Spleen (tissue), 11 donors: Measurements from ENCODE around the gene YES1. TPM values are rescaled to one million over a fixed set of nuclear protein-coding genes. Genes with fewer than 3 reads are reported as not detected.

Experiments used
- DNase-seq: peaks from one replicate; pipeline ENCODE4 v3.0.0-alpha.2; 2020
- H3K27ac ChIP-seq, 8 donors: fragments of 200-600 bp; sonication (generic) in 7 of 8; 1 replicate in 4 of 8; 2 replicates in 4 of 8; pipeline versions ENCODE4 v1.5.0 to v1.8.0; 2016 to 2021; ENCODE audit warnings: inconsistent platforms in 4 of 8, mild to moderate bottlenecking in 4 of 8, moderate library complexity in 1 of 8
- H3K27me3 ChIP-seq, 7 donors: fragments of 200-600 bp; sonication (generic) in 6 of 7; replicated peaks in 1 of 7; 1 replicate in 4 of 7; 2 replicates in 3 of 7; pipeline versions ENCODE4 v1.5.0 to v1.8.0; 2016 to 2021; ENCODE audit warnings: inconsistent platforms in 3 of 7, mild to moderate bottlenecking in 1 of 7
- H3K36me3 ChIP-seq, 6 donors: fragments of 200-600 bp; sonication (generic) in 5 of 6; 1 replicate in 4 of 6; 2 replicates in 2 of 6; pipeline versions ENCODE4 v1.5.0 to v1.8.0; 2016 to 2021; ENCODE audit warnings: inconsistent platforms in 2 of 6
- H3K4me1 ChIP-seq, 6 donors: fragments of 200-600 bp; sonication (generic) in 5 of 6; 1 replicate in 3 of 6; 2 replicates in 3 of 6; pipeline versions ENCODE4 v1.5.0 to v1.8.0; 2016 to 2021; ENCODE audit warnings: inconsistent platforms in 3 of 6
- H3K4me3 ChIP-seq, 8 donors: fragments of 200-600 bp; sonication (generic) in 7 of 8; 1 replicate in 4 of 8; 2 replicates in 4 of 8; pipeline versions ENCODE4 v1.5.0 to v1.8.0; 2016 to 2021; ENCODE audit warnings: inconsistent platforms in 4 of 8, mild to moderate bottlenecking in 4 of 8, moderate library complexity in 2 of 8
- H3K9me3 ChIP-seq, 8 donors: fragments of 200-600 bp; sonication (generic) in 7 of 8; 1 replicate in 4 of 8; 2 replicates in 4 of 8; pipeline versions ENCODE4 v1.5.0 to v1.8.0; 2016 to 2021; ENCODE audit warnings: inconsistent platforms in 4 of 8
- POLR2A ChIP-seq, 3 donors: fragments of 450-650 bp; IDR thresholded peaks; one replicate each; pipeline ENCODE4 v1.5.1; 2017; ENCODE audit warnings: antibody characterized with exemption in 3 of 3, mild to moderate bottlenecking in 1 of 3
- POLR2AphosphoS5 ChIP-seq, 3 donors: sonication (generic); formaldehyde crosslinking; IDR thresholded peaks; one replicate each; pipeline ENCODE4 v1.5.1; 2017; ENCODE audit warnings: antibody characterized with exemption in 3 of 3
- WGBS, 5 donors: extraction: QIAGEN DNeasy Blood & Tissue Kit in 3 of 5; methylation state at CpG; one replicate each; pipeline versions ENCODE4 v1.1.5 to v1.1.7; 2013 to 2018; 5-methylcytosine and 5-hydroxymethylcytosine counted together
- intact Hi-C: fragments of 100-400 bp; cut with DNase I; formaldehyde crosslinking; loops from one replicate; pipeline ENCODE4 v1.15.0; 2023; ENCODE audit warnings: low total_unique reads
- polyA plus RNA-seq, 3 donors: library from polyadenylated mRNA; stranded (reverse); fragments of 200-250 nt; gene quantifications; one replicate each; pipeline ENCODE4 v1.2.1, GENCODE V29; 2013
- total RNA-seq, 7 donors: library from RNA; depleted of rRNA in 3 of 7; stranded (reverse); fragments of >200 nt in 3 of 7; fragmentation: NEBNext Ultra II Directional in 4 of 7; extraction: Animal tissue kit (Norgen Biotek cat#: 25700) in 4 of 7; gene quantifications; one replicate each; pipeline versions ENCODE4 v1.1.0 to v1.2.1, GENCODE V29; 2016 to 2021
- TF ChIP-seq, protein P1 (sequence below), 11 experiments: fragments of 200-600 bp in 7 of 11; fragments of 450-650 bp in 4 of 11; sonication (generic) in 4 of 11; IDR thresholded peaks in 8 of 11; conservative IDR thresholded peaks in 3 of 11; 1 replicate in 7 of 11; 2 replicates in 4 of 11; pipeline versions ENCODE4 v1.4.0 to v1.8.0; 2016 to 2021; ENCODE audit warnings: antibody characterized with exemption in 11 of 11, inconsistent platforms in 4 of 11, mild to moderate bottlenecking in 1 of 11
- donor health status: healthy with polysubstance abuse.
- donor health status: DM: no; HTN: no; CAD: no; lungs with moderate emphysema.
- donor health status: DM: no; HTN: no; CAD: no.
- donor health status: Bipolar disorder and iron deficiency.
- donor health status: healthy.
- donor health status: DM: no; HTN: no; CAD: no.
- donor health status: DM: yes; HTN: yes; CAD: no.

YES1 gene
- total and polyA plus RNA-seq, 10 donors, result 8.4 to 128 (median 60.9) TPM

- Histone ChIP-seq H3K4me3 (no peak overlapping the region), H3K4me1 (no peaks in the 10 kb centered on the region), H3K9me3 (peaks cover 0 to 5% (median 0%) of the 10 kb centered on the region in 8 donors), H3K27me3 (no peaks in the 10 kb centered on the region), H3K36me3 (peaks cover 0 to 43% (median 6%) of the 10 kb centered on the region in 6 donors), H3K27ac (no peak overlapping the region)
- intact Hi-C loops, result no loop called here
- 64 to 74% (median 68%) methylated on average over 2 of the region's 2 CpGs for WGBS, 5 donors
- DNase-seq, result no peak
- TF ChIP-seq, protein P1, sequence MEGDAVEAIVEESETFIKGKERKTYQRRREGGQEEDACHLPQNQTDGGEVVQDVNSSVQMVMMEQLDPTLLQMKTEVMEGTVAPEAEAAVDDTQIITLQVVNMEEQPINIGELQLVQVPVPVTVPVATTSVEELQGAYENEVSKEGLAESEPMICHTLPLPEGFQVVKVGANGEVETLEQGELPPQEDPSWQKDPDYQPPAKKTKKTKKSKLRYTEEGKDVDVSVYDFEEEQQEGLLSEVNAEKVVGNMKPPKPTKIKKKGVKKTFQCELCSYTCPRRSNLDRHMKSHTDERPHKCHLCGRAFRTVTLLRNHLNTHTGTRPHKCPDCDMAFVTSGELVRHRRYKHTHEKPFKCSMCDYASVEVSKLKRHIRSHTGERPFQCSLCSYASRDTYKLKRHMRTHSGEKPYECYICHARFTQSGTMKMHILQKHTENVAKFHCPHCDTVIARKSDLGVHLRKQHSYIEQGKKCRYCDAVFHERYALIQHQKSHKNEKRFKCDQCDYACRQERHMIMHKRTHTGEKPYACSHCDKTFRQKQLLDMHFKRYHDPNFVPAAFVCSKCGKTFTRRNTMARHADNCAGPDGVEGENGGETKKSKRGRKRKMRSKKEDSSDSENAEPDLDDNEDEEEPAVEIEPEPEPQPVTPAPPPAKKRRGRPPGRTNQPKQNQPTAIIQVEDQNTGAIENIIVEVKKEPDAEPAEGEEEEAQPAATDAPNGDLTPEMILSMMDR (IDR thresholded peaks at IDR 0.05 in 8 of 11, conservative IDR thresholded peaks at IDR 0.05 in 3 of 11), result no peak
- TF ChIP-seq POLR2A (IDR thresholded peaks at IDR 0.05) (no peak), POLR2AphosphoS5 (IDR thresholded peaks at IDR 0.05) (no peak)
Observed at GRCh38 chr18:755506-755905, 56.5 kb downstream of the YES1 start.

- intact Hi-C loops, result no loop called here
- TF ChIP-seq POLR2AphosphoS5 (IDR thresholded peaks at IDR 0.05) (no peak), POLR2A (IDR thresholded peaks at IDR 0.05) (no peak)
- TF ChIP-seq, protein P1 (IDR thresholded peaks at IDR 0.05 in 8 of 11, conservative IDR thresholded peaks at IDR 0.05 in 3 of 11), result no peak
- Histone ChIP-seq H3K4me3 (no peak overlapping the region), H3K9me3 (no peaks in the 10 kb centered on the region), H3K27me3 (no peaks in the 10 kb centered on the region), H3K36me3 (peaks cover 0 to 44% (median 6%) of the 10 kb centered on the region in 6 donors), H3K4me1 (no peaks in the 10 kb centered on the region), H3K27ac (no peak overlapping the region)
- WGBS, 5 donors, result 72 to 94% (median 91%) methylated on average over 1 of the region's 1 CpG
- no peak for DNase-seq
Observed at GRCh38 chr18:754656-755055, 57.4 kb downstream of the YES1 start.

DNA sequence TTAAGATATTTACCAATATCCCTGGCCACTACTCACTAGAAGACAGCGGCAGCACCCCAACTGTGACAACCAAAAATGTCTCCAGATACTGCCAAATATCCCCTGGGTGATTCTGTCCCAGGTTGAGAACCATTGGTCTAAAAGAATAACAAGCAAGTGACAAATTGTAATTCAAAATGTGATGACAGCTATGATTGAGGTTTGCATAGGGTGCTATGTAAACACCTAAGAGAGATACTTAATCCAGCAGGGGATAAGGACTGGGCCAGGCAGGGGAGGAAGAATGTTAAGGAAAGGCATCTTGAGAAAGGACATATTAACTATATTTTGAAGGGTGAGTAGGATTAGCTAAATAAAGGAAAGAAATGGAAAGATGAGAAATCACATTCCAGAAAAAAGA lies 61.6 kb downstream of the YES1 start:
- intact Hi-C loops, result no loop called here
- TF ChIP-seq POLR2A (IDR thresholded peaks at IDR 0.05) (no peak), POLR2AphosphoS5 (IDR thresholded peaks at IDR 0.05) (no peak)
- no peak for DNase-seq
- H3K4me1 ChIP-seq, result no peaks in the 10 kb centered on the region
- no peak overlapping the region for H3K27ac ChIP-seq
- no peak overlapping the region for H3K4me3 ChIP-seq
- WGBS, 5 donors, result 88 to 100% (median 96%) methylated on average over 1 of the region's 1 CpG
- no peaks in the 10 kb centered on the region for H3K9me3 ChIP-seq
- H3K27me3 ChIP-seq, result no peaks in the 10 kb centered on the region
- H3K36me3 ChIP-seq, result peaks cover 0 to 71% (median 16%) of the 10 kb centered on the region in 6 donors

GRCh38 chr18:744832-745597 lies 67.0 kb downstream of the YES1 start:
- Histone ChIP-seq H3K27ac (no peak overlapping the region), H3K9me3 (no peaks in the 10 kb centered on the region), H3K36me3 (peaks cover 0 to 75% (median 16%) of the 10 kb centered on the region in 6 donors), H3K4me1 (peaks cover 0 to 8% (median 3%) of the 10 kb centered on the region in 6 donors), H3K4me3 (no peak overlapping the region), H3K27me3 (no peaks in the 10 kb centered on the region)
- intact Hi-C loops, result loop anchor here (2.0 kb wide), 1 partner anchor 94 kb away; no protein-coding TSS in a partner anchor
- TF ChIP-seq, protein P1 (IDR thresholded peaks at IDR 0.05 in 8 of 11, conservative IDR thresholded peaks at IDR 0.05 in 3 of 11), result no peak
- no peak for TF ChIP-seq POLR2AphosphoS5 (IDR thresholded peaks at IDR 0.05)
- TF ChIP-seq POLR2A (IDR thresholded peaks at IDR 0.05), result no peak
- 59 to 98% (median 91%) methylated on average over 2 of the region's 2 CpGs for WGBS, 5 donors
- no peak for DNase-seq
